ENCODE measurements around the gene RRM1. TPM values are rescaled to one million over a fixed set of nuclear protein-coding genes. Genes with fewer than 3 reads are reported as not detected.

The RRM1 gene
- total and polyA plus RNA-seq, 4 donors: 8.0 to 69.9 (median 16.3) TPM

DNA sequence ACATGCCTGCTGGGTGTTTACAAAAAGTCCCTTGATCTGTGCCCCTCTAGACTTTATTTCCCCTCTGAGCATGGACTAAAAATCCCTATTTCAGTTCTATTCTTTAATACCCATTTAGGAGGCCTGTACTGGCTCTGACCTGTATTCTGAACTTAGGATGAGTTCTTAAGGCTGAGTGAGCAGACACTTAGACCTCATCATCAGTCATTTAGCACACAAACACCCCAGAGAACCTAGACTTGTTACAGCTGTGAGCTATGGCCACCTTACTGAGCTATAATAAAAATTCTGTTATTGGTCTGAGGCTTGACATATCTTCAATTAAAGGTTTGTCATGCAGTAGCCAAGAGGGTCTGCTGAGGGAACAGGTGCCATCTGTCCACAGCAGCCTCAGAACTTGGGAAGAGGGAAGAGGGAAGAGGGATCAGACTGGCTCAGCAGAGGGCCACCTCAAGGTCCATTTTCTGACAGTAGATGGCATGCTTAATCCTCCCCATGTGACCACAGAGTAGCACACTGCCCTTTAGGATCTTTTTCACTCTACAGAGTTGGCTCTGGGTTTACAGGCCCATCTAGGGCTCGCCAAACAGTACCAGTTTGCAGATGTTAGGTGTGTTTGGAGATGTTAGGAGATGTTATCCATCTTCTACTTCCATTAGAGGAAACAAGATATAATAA is 30.2 kb upstream of the RRM1 start:
- WGBS: 98% methylated on average over 1 of the region's 1 CpG
- no peak overlapping the region for H3K9ac ChIP-seq (ENCODE audit: low read depth in 1 of 2, low read length in 2 of 2)
- H3K4me1 ChIP-seq (ENCODE audit: control insufficient read depth in 4 of 4, insufficient read depth in 4 of 4, low read length in 3 of 4): peaks cover 0 to 6% (median 2%) of the 10 kb centered on the region in 4 donors
- DNase-seq (ENCODE audit: low spot score): no peak
- H3K27ac ChIP-seq (ENCODE audit: low read depth in 1 of 2, low read length in 2 of 2): no peak overlapping the region
- H3K4me3 ChIP-seq (ENCODE audit: low read depth in 1 of 3, low read length in 3 of 3): no peak overlapping the region
- no peaks in the 10 kb centered on the region for H3K9me3 ChIP-seq (ENCODE audit: control insufficient read depth in 4 of 4, low read length in 3 of 4)
- no peak for TF ChIP-seq YY1 (IDR thresholded peaks at IDR 0.05)
- H3K27me3 ChIP-seq (ENCODE audit: control insufficient read depth in 4 of 4, insufficient read depth in 4 of 4, low read length in 3 of 4): no peaks in the 10 kb centered on the region
- peaks cover 1 to 16% (median 10%) of the 10 kb centered on the region in 4 donors for H3K36me3 ChIP-seq (ENCODE audit: control insufficient read depth in 4 of 4, insufficient read depth in 3 of 4, low read depth in 1 of 4, low read length in 3 of 4)

DNA sequence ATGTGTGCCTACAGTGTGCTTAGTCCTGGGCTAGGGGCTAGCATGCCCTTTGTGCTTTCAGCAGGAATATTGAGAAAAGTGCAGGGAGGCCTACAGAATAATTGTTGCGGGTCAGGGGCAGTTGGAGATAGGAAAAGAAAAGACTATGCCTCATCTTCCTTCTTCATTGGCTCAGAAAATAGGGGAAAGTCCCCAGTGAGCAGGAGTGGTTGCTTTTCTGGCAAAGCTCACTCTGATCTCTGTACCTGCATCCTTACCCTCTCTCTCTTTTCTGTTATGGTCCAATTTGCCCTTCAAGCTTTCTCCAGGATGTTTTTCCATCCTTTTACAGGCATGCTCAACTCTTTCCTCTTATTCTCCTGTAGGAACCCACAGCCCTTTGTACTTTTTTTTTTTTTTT is 29.5 kb upstream of the RRM1 start:
- Histone ChIP-seq H3K9ac (ENCODE audit: low read depth in 1 of 2, low read length in 2 of 2) (no peak overlapping the region), H3K9me3 (ENCODE audit: control insufficient read depth in 4 of 4, low read length in 3 of 4) (no peaks in the 10 kb centered on the region), H3K36me3 (ENCODE audit: control insufficient read depth in 4 of 4, insufficient read depth in 3 of 4, low read depth in 1 of 4, low read length in 3 of 4) (peaks cover 1 to 18% (median 6%) of the 10 kb centered on the region in 4 donors), H3K27ac (ENCODE audit: low read depth in 1 of 2, low read length in 2 of 2) (no peak overlapping the region), H3K4me3 (ENCODE audit: low read depth in 1 of 3, low read length in 3 of 3) (no peak overlapping the region), H3K27me3 (ENCODE audit: control insufficient read depth in 4 of 4, insufficient read depth in 4 of 4, low read length in 3 of 4) (no peaks in the 10 kb centered on the region), H3K4me1 (ENCODE audit: control insufficient read depth in 4 of 4, insufficient read depth in 4 of 4, low read length in 3 of 4) (peaks cover 0 to 6% (median 2%) of the 10 kb centered on the region in 4 donors)
- WGBS: 93% methylated on average over 1 of the region's 1 CpG
- DNase-seq (ENCODE audit: low spot score): no peak
- TF ChIP-seq JUND (IDR thresholded peaks at IDR 0.05) (no peak), HNF4A (conservative IDR thresholded peaks at IDR 0.05) (no peak), FOXA1 (IDR thresholded peaks at IDR 0.05) (no peak), NR2F2 (IDR thresholded peaks at IDR 0.05) (no peak), GABPA (IDR thresholded peaks at IDR 0.05 in 1 of 2, conservative IDR thresholded peaks at IDR 0.05 in 1 of 2) (no peak), HNF4G (IDR thresholded peaks at IDR 0.05) (no peak), TAF1 (conservative IDR thresholded peaks at IDR 0.05) (no peak), YY1 (IDR thresholded peaks at IDR 0.05) (no peak), RXRA (IDR thresholded peaks at IDR 0.05) (no peak), RAD21 (IDR thresholded peaks at IDR 0.05) (no peak), SP1 (IDR thresholded peaks at IDR 0.05) (no peak)
- TF ChIP-seq, protein P1, sequence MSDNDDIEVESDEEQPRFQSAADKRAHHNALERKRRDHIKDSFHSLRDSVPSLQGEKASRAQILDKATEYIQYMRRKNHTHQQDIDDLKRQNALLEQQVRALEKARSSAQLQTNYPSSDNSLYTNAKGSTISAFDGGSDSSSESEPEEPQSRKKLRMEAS (IDR thresholded peaks at IDR 0.05): no peak
- TF ChIP-seq, protein P2, sequence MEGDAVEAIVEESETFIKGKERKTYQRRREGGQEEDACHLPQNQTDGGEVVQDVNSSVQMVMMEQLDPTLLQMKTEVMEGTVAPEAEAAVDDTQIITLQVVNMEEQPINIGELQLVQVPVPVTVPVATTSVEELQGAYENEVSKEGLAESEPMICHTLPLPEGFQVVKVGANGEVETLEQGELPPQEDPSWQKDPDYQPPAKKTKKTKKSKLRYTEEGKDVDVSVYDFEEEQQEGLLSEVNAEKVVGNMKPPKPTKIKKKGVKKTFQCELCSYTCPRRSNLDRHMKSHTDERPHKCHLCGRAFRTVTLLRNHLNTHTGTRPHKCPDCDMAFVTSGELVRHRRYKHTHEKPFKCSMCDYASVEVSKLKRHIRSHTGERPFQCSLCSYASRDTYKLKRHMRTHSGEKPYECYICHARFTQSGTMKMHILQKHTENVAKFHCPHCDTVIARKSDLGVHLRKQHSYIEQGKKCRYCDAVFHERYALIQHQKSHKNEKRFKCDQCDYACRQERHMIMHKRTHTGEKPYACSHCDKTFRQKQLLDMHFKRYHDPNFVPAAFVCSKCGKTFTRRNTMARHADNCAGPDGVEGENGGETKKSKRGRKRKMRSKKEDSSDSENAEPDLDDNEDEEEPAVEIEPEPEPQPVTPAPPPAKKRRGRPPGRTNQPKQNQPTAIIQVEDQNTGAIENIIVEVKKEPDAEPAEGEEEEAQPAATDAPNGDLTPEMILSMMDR (IDR thresholded peaks at IDR 0.05; ENCODE audit: low read depth, low read length, missing input control): no peak
- TF ChIP-seq, protein P3, sequence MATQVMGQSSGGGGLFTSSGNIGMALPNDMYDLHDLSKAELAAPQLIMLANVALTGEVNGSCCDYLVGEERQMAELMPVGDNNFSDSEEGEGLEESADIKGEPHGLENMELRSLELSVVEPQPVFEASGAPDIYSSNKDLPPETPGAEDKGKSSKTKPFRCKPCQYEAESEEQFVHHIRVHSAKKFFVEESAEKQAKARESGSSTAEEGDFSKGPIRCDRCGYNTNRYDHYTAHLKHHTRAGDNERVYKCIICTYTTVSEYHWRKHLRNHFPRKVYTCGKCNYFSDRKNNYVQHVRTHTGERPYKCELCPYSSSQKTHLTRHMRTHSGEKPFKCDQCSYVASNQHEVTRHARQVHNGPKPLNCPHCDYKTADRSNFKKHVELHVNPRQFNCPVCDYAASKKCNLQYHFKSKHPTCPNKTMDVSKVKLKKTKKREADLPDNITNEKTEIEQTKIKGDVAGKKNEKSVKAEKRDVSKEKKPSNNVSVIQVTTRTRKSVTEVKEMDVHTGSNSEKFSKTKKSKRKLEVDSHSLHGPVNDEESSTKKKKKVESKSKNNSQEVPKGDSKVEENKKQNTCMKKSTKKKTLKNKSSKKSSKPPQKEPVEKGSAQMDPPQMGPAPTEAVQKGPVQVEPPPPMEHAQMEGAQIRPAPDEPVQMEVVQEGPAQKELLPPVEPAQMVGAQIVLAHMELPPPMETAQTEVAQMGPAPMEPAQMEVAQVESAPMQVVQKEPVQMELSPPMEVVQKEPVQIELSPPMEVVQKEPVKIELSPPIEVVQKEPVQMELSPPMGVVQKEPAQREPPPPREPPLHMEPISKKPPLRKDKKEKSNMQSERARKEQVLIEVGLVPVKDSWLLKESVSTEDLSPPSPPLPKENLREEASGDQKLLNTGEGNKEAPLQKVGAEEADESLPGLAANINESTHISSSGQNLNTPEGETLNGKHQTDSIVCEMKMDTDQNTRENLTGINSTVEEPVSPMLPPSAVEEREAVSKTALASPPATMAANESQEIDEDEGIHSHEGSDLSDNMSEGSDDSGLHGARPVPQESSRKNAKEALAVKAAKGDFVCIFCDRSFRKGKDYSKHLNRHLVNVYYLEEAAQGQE (IDR thresholded peaks at IDR 0.05): no peak
